Measurements from ENCODE around the gene GPATCH1.

Gene GPATCH1

GRCh38 chr19:33175156-33175782 is 94.3 kb downstream of the GPATCH1 start:
- in situ Hi-C loops (cut with HindIII; ENCODE audit: low pct_ligation_motif_present, low pct_unique_long_range_greater_than_20kb, low sequenced_read_pairs): no loop called here
- DNase-seq: no peak

- in situ Hi-C loops (cut with HindIII; ENCODE audit: low pct_ligation_motif_present, low pct_unique_long_range_greater_than_20kb, low sequenced_read_pairs): no loop called here
- peak; percentile 39 for DNase-seq
Observed at GRCh38 chr19:33175886-33176669, 95.1 kb downstream of the GPATCH1 start.

- in situ Hi-C loops (cut with HindIII; ENCODE audit: low pct_ligation_motif_present, low pct_unique_long_range_greater_than_20kb, low sequenced_read_pairs): no loop called here
Observed at GRCh38 chr19:33176670-33177416, 95.9 kb downstream of the GPATCH1 start.

GRCh38 chr19:33177417-33177979 is 96.5 kb downstream of the GPATCH1 start:
- in situ Hi-C loops (cut with HindIII; ENCODE audit: low pct_ligation_motif_present, low pct_unique_long_range_greater_than_20kb, low sequenced_read_pairs): no loop called here
- peak; percentile 54 for DNase-seq

More at GRCh38 chr19:33176670-33177416, 95.9 kb downstream of the GPATCH1 start:
- peak; percentile 97 for DNase-seq
